ENCODE data around the gene ZNF428.
"Not testable (repeated sequence)": the region's sequence is repeated elsewhere in the genome, so short reads cannot be mapped to it uniquely, and the experiment has no call there.

Gene ZNF428

DNA sequence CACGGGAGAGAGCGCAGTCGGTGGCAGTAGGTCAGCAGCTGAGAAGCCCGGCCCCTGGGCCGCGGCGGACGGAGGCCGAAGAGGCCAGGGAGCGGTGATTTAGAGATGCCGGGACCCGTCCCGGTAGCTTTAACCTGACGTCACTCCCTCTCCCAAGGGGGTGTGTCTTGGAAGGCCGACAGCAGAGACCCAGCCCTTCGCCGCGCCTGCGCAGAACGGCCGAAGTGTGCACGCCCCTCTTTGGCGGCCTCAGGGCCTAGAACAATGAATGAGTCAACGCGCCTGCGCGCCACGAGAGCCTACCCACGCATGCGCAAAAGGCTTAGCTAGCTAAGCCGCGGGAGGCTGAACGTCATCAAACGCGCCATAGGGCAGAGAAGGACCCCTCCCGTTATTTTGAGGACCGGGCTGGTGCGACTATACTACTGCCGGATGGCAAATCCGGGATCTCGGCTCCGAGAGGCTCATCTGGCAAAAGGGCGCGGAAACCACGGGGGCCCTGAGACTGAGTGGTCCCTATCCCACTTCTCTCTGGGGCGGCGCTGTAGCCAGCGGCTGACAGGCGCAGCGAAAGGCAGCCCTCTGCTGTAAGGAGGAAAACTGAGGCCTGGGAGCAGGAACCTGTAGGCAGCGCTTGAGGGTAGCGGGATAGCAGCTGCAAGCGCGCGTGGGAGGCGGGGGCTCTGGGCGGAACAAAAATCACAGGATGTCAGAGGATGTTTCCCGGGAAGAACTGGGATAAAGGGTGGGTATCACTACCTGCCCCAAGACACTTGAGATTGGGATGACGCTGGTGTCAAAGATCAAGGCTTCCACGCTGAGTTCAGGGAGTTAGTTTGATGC is 23.2 kb downstream of the ZNF428 start, which contains the start of the genes IRGQ and ZNF576:
Gene IRGQ (minus strand): TSS at position 136 of the 843 bp plus-strand sequence. CDS start 796 bp downstream, outside the sequence.
Gene ZNF576 (plus strand): TSS at position 597 of the 843 bp plus-strand sequence. CDS start 514 bp downstream, outside the sequence.
- Histone ChIP-seq H3K4me1 (ENCODE audit: insufficient read depth, low read length) (peaks cover 7% of the 10 kb centered on the region; the same call in 1 of the 2 replicates), H3K36me3 (ENCODE audit: insufficient read depth, low read depth, low read length) (peaks cover 47% of the 10 kb centered on the region)

GRCh38 chr19:43595605-43595998 is 23.8 kb downstream of the ZNF428 start:
- Histone ChIP-seq H3K4me3 (ENCODE audit: low read length) (peak overlapping the region; percentile 97), H3K36me3 (ENCODE audit: insufficient read depth, low read depth, low read length) (peaks cover 52% of the 10 kb centered on the region), H3K27ac (ENCODE audit: low read length) (no peak overlapping the region), H3K9me3 (ENCODE audit: insufficient read depth, low read depth, low read length) (no peaks in the 10 kb centered on the region), H3K27me3 (ENCODE audit: insufficient read depth, low read length) (no peaks in the 10 kb centered on the region), H3K9ac (ENCODE audit: low read depth, low read length) (peak overlapping the region; percentile 95), H3K4me1 (ENCODE audit: insufficient read depth, low read length) (peaks cover 7% of the 10 kb centered on the region; the same call in 1 of the 2 replicates)

More for the DNA sequence above, 23.2 kb downstream of the ZNF428 start, which contains the start of the genes IRGQ and ZNF576:
- Histone ChIP-seq H3K4me3 (ENCODE audit: low read length) (peak within 1 kb of the TSS; percentile 97), H3K9ac (ENCODE audit: low read depth, low read length) (peak within 1 kb of the TSS; percentile 96), H3K27ac (ENCODE audit: low read length) (peak within 1 kb of the TSS; percentile 84), H3K9me3 (ENCODE audit: insufficient read depth, low read depth, low read length) (no peaks in the 10 kb centered on the region), H3K27me3 (ENCODE audit: insufficient read depth, low read length) (no peaks in the 10 kb centered on the region)

DNA sequence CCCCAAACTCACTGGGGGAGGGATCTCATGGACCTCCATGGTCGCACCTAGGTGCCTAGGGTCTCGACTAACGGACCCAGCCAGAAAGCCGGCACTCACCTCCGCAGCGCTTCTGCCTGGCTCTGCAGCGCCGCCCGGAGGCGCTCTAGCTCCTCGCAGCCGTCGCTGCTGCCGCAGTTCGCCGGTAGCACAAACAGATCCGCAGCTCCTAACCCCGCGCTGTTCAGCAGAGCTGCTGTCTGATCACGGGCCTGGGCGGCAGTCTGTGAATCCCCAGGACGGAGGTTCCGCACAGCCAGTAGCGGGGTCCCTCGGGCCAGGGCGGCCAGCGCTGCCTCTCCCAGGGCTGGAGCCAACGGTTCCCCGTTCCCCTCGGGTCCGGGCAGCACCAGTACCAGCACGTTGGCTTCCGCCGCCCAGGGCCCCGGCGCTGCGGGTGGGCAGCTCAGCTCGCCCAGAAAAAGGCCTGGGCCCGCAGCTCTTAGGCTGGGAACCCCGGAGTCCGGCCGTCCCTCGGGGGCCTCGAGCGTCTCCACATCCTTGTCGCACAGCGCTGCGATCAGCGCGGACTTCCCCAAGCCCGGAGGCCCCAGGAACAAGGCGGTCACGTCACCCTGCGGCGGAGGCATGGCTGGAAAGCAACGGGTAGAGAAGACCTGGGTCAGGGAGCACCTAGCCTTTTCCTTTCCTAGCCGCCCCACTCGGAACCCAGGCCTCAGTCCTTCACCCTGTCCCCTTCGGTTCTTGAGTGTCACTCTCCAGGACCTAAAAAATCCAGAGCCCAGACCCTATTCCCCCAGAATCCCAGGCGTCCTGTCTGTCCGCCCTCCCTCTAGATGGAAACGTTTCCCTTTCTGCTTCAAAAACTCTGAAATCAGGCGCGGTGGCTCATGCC is 24.5 kb downstream of the ZNF428 start:
- H3K4me3 ChIP-seq (ENCODE audit: low read length): peak overlapping the region; percentile 97

GRCh38 chr19:43594081-43594697 is 25.2 kb downstream of the ZNF428 start:
- no peak overlapping the region for H3K9ac ChIP-seq (ENCODE audit: low read depth, low read length)
- peaks cover 7% of the 10 kb centered on the region; the same call in 1 of the 2 replicates for H3K4me1 ChIP-seq (ENCODE audit: insufficient read depth, low read length)
- peaks cover 48% of the 10 kb centered on the region for H3K36me3 ChIP-seq (ENCODE audit: insufficient read depth, low read depth, low read length)
- no peaks in the 10 kb centered on the region for H3K27me3 ChIP-seq (ENCODE audit: insufficient read depth, low read length)
- no peaks in the 10 kb centered on the region for H3K9me3 ChIP-seq (ENCODE audit: insufficient read depth, low read depth, low read length)
- H3K27ac ChIP-seq (ENCODE audit: low read length): no peak overlapping the region
- H3K4me3 ChIP-seq (ENCODE audit: low read length): peak overlapping the region; percentile 97; the same call in 1 of the 2 replicates

More for the DNA sequence above, 24.5 kb downstream of the ZNF428 start:
- Histone ChIP-seq H3K4me1 (ENCODE audit: insufficient read depth, low read length) (peaks cover 7% of the 10 kb centered on the region; the same call in 1 of the 2 replicates), H3K27me3 (ENCODE audit: insufficient read depth, low read length) (no peaks in the 10 kb centered on the region), H3K9me3 (ENCODE audit: insufficient read depth, low read depth, low read length) (no peaks in the 10 kb centered on the region), H3K27ac (ENCODE audit: low read length) (no peak overlapping the region), H3K9ac (ENCODE audit: low read depth, low read length) (peak overlapping the region; percentile 95), H3K36me3 (ENCODE audit: insufficient read depth, low read depth, low read length) (peaks cover 55% of the 10 kb centered on the region)

- Histone ChIP-seq H3K9me3 (ENCODE audit: insufficient read depth, low read depth, low read length) (no peaks in the 10 kb centered on the region), H3K4me3 (ENCODE audit: low read length) (no peak overlapping the region), H3K27me3 (ENCODE audit: insufficient read depth, low read length) (no peaks in the 10 kb centered on the region), H3K4me1 (ENCODE audit: insufficient read depth, low read length) (peaks cover 7% of the 10 kb centered on the region; the same call in 1 of the 2 replicates), H3K27ac (ENCODE audit: low read length) (no peak overlapping the region), H3K36me3 (ENCODE audit: insufficient read depth, low read depth, low read length) (peaks cover 35% of the 10 kb centered on the region), H3K9ac (ENCODE audit: low read depth, low read length) (no peak overlapping the region)
Observed at GRCh38 chr19:43592800-43593350, 26.6 kb downstream of the ZNF428 start.

- Histone ChIP-seq H3K9ac (ENCODE audit: low read depth, low read length) (no peak overlapping the region), H3K27ac (ENCODE audit: low read length) (no peak overlapping the region), H3K4me1 (ENCODE audit: insufficient read depth, low read length) (peaks cover 2% of the 10 kb centered on the region; the same call in 1 of the 2 replicates), H3K27me3 (ENCODE audit: insufficient read depth, low read length) (no peaks in the 10 kb centered on the region), H3K4me3 (ENCODE audit: low read length) (no peak overlapping the region), H3K36me3 (ENCODE audit: insufficient read depth, low read depth, low read length) (peaks cover 33% of the 10 kb centered on the region), H3K9me3 (ENCODE audit: insufficient read depth, low read depth, low read length) (no peaks in the 10 kb centered on the region)
Observed at GRCh38 chr19:43591904-43592772, 27.3 kb downstream of the ZNF428 start.

GRCh38 chr19:43589678-43590077 is 29.8 kb downstream of the ZNF428 start:
- no peak overlapping the region for H3K9ac ChIP-seq (ENCODE audit: low read depth, low read length)
- no peaks in the 10 kb centered on the region for H3K27me3 ChIP-seq (ENCODE audit: insufficient read depth, low read length)
- no peak overlapping the region for H3K4me3 ChIP-seq (ENCODE audit: low read length)
- no peak overlapping the region for H3K27ac ChIP-seq (ENCODE audit: low read length)
- peaks cover 39% of the 10 kb centered on the region for H3K36me3 ChIP-seq (ENCODE audit: insufficient read depth, low read depth, low read length)
- no peaks in the 10 kb centered on the region for H3K4me1 ChIP-seq (ENCODE audit: insufficient read depth, low read length)
- no peaks in the 10 kb centered on the region for H3K9me3 ChIP-seq (ENCODE audit: insufficient read depth, low read depth, low read length)

DNA sequence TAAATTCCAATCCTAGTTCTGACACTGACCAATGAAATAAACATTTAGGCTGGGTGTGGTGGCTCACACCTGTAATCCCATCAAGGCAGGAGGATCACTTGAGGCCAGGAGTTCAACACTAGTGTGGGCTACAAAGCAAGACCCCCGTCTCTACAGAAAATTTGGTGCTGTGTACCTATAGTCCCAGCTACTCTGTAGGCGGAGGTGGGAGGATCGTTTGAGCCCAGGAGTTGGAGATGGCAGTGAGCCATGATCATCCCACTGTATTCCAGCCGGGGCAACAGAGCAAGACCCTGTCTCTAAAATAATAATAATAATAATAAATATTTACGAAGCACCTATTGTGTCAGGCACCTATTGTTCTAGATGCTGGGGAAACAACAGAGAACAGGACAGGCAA is 30.2 kb downstream of the ZNF428 start:
- no peaks in the 10 kb centered on the region for H3K27me3 ChIP-seq (ENCODE audit: insufficient read depth, low read length)
- H3K9me3 ChIP-seq (ENCODE audit: insufficient read depth, low read depth, low read length): no peaks in the 10 kb centered on the region
- H3K9ac ChIP-seq (ENCODE audit: low read depth, low read length): no peak overlapping the region
- H3K4me1 ChIP-seq (ENCODE audit: insufficient read depth, low read length): no peaks in the 10 kb centered on the region
- no peak overlapping the region for H3K27ac ChIP-seq (ENCODE audit: low read length)
- H3K4me3 ChIP-seq (ENCODE audit: low read length): no peak overlapping the region
- H3K36me3 ChIP-seq (ENCODE audit: insufficient read depth, low read depth, low read length): peaks cover 38% of the 10 kb centered on the region

GRCh38 chr19:43587029-43587428 is 32.4 kb downstream of the ZNF428 start:
- not testable (repeated sequence) for H3K9ac ChIP-seq (ENCODE audit: low read depth, low read length); H3K27ac ChIP-seq (ENCODE audit: low read length); H3K4me1 ChIP-seq (ENCODE audit: insufficient read depth, low read length); H3K27me3 ChIP-seq (ENCODE audit: insufficient read depth, low read length); H3K4me3 ChIP-seq (ENCODE audit: low read length); H3K9me3 ChIP-seq (ENCODE audit: insufficient read depth, low read depth, low read length)
- H3K36me3 ChIP-seq (ENCODE audit: insufficient read depth, low read depth, low read length): peaks cover 21% of the 10 kb centered on the region; the same call in 1 of the 2 replicates

DNA sequence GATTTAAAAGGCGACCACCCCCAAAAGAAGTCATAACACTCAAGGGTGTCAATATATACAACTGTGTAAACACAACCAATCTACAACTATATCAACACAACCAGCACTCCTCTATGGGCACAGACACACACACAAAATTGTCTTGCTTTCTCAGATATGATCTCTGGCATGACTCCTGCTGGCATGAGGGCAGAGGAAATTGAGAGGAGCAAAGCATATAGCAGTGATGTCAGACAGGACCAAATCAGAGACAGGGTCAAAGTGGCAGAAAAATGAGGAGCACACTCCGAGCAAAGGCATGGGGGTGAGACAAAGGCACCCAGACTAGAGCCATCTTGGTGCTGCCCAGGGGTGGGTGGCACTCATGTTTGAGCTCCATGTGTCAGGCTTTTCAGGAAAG is 33.1 kb downstream of the ZNF428 start:
- Histone ChIP-seq H3K36me3 (ENCODE audit: insufficient read depth, low read depth, low read length) (peaks cover 20% of the 10 kb centered on the region; the same call in 1 of the 2 replicates), H3K27ac (ENCODE audit: low read length) (no peak overlapping the region), H3K4me1 (ENCODE audit: insufficient read depth, low read length) (no peaks in the 10 kb centered on the region), H3K9ac (ENCODE audit: low read depth, low read length) (no peak overlapping the region), H3K9me3 (ENCODE audit: insufficient read depth, low read depth, low read length) (no peaks in the 10 kb centered on the region), H3K4me3 (ENCODE audit: low read length) (no peak overlapping the region), H3K27me3 (ENCODE audit: insufficient read depth, low read length) (no peaks in the 10 kb centered on the region)

All from iPS-20b (cell line).